Measurements from ENCODE around the gene AAMP.

- TF ChIP-seq EZH2 (IDR thresholded peaks at IDR 0.05; ENCODE audit: borderline replicate concordance, low read depth, low read length, severe bottlenecking) (no peak), CTCF (IDR thresholded peaks at IDR 0.05; ENCODE audit: borderline replicate concordance, extremely low read depth, low read length, poor library complexity, severe bottlenecking) (peak; percentile 19)
Measured at GRCh38 chr2:218276986-218277755, 7.2 kb upstream of the AAMP start.

Measured in DND-41 (cell line).